ENCODE measurements around the gene FAM20A. TPM values are rescaled to one million over a fixed set of nuclear protein-coding genes. Genes with fewer than 3 reads are reported as not detected.

FAM20A gene
- total RNA-seq, 1 experiment from 2014 or later, result 1.3 TPM

DNA sequence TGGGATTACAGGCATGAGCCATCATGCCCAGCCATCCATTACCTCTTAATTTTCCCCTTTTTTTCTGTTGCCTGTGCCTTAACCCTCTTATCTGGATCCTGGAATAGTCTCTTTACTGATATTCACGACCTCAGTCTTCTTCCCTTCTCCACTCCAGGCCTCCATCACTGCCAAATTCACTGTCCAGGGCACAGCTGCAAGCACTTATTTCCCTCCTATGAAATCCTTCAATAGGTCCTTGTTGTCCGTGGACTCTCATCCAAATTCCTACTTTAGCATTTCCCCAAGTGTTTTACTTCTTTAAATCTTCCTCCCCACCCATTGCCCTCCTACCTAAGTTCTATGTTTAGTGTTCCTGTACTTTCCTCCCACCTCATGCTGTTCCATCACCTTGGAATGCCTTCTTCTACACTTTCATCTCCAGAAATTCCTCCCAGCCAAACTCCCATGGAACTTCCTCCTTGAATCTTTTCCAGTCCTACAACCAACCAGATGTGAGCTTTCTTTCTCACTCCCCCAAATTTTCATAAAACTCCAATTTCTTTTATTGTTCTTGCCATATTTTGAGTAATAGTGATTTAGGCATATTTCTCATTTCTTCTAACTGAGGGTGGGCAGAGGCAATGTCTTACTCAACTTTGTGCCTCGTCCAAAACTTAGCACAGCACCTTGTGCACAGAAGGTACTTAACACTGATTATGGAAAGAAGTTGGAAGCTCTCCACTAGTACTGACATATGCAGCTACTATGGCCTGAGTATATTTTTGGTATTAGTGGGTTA, 35.3 kb downstream of the FAM20A start:
- TF ChIP-seq, protein P1, sequence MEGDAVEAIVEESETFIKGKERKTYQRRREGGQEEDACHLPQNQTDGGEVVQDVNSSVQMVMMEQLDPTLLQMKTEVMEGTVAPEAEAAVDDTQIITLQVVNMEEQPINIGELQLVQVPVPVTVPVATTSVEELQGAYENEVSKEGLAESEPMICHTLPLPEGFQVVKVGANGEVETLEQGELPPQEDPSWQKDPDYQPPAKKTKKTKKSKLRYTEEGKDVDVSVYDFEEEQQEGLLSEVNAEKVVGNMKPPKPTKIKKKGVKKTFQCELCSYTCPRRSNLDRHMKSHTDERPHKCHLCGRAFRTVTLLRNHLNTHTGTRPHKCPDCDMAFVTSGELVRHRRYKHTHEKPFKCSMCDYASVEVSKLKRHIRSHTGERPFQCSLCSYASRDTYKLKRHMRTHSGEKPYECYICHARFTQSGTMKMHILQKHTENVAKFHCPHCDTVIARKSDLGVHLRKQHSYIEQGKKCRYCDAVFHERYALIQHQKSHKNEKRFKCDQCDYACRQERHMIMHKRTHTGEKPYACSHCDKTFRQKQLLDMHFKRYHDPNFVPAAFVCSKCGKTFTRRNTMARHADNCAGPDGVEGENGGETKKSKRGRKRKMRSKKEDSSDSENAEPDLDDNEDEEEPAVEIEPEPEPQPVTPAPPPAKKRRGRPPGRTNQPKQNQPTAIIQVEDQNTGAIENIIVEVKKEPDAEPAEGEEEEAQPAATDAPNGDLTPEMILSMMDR (IDR thresholded peaks at IDR 0.05; ENCODE audit: unreplicated experiment), result no peak
- Mint-ChIP-seq H3K36me3 (ENCODE audit: insufficient read depth, unreplicated experiment) (no peaks in the 10 kb centered on the region), H3K4me1 (ENCODE audit: low read depth, unreplicated experiment) (no peaks in the 10 kb centered on the region), H3K4me3 (ENCODE audit: low read depth, unreplicated experiment) (no peak overlapping the region), H3K9me3 (ENCODE audit: low read depth, unreplicated experiment) (no peaks in the 10 kb centered on the region), H3K27ac (ENCODE audit: unreplicated experiment) (no peak overlapping the region), H3K27me3 (ENCODE audit: unreplicated experiment) (peaks cover 39% of the 10 kb centered on the region)
- intact Hi-C loops (cut with micrococcal nuclease; ENCODE audit: unreplicated experiment), result no loop called here
- DNase-seq, result no peak
- no TSS peak for BruUV-seq (replicated peaks)
- CTCF ChIA-PET, result no interaction called here

DNA sequence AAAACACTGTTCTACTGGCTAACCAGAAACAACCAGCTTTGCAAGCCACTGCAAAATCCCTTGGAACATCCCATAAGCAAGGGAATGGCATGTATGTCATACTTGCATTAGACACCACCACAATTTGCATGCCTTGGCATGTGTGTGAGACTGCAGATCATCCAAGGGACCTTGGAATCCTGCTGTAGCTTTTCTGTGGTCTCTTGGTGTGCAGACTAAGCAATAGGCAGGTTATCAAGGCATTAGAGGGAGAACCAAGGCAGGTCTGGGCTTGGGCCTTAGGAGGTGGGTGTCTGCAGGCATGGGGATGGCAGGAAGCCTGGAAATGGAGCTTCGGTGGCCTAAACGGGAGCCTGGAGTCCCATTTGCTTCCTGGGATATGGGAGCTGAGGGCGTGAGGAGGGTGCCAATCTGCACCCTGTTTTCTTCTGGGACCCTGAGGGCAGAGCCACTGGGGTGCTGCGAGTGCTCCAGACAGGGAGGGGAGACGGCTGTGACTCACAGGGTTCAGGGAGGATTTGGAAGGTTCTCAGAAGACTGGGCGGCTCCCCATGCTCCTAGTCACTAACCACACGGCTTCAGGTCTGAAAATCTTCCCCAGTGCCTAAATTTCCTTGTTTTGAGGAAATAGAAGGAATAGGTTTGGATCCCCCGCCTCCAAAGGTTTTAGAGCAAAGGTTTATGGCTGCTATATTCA, 36.6 kb downstream of the FAM20A start:
- H3K4me3 Mint-ChIP-seq (ENCODE audit: low read depth, unreplicated experiment), result no peak overlapping the region
- no peak overlapping the region for H3K27ac Mint-ChIP-seq (ENCODE audit: unreplicated experiment)
- no peaks in the 10 kb centered on the region for H3K9me3 Mint-ChIP-seq (ENCODE audit: low read depth, unreplicated experiment)
- H3K36me3 Mint-ChIP-seq (ENCODE audit: insufficient read depth, unreplicated experiment), result no peaks in the 10 kb centered on the region
- CTCF ChIA-PET, result interaction anchor here (0.7 kb wide), 1 partner anchor 54 kb away, joined by 4 read pairs; no protein-coding TSS in a partner anchor
- TF ChIP-seq, protein P1 (IDR thresholded peaks at IDR 0.05; ENCODE audit: unreplicated experiment), result no peak
- intact Hi-C loops (cut with micrococcal nuclease; ENCODE audit: unreplicated experiment), result no loop called here
- peaks cover 32% of the 10 kb centered on the region for H3K27me3 Mint-ChIP-seq (ENCODE audit: unreplicated experiment)
- H3K4me1 Mint-ChIP-seq (ENCODE audit: low read depth, unreplicated experiment), result no peaks in the 10 kb centered on the region
- no peak for DNase-seq
- BruUV-seq (replicated peaks), result no TSS peak

DNA sequence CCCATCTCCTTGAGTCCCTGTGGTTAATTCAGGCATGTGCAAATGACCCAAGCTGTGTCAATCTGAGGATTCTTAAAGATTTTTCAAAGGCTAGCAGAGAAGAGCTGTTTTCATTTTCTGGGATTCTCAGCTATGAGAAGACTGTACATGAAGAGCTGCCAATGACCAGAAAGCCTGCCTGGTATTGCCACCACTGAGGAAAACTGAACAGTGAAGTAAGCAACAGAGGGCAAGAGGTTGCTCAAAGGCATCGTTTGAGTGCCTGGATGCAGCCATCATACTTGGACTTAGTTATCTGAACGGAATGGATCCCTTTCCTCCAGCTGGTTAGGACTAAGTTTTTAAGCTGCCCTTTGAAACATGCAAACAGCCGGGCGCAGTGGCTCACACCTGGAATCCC, 38.4 kb downstream of the FAM20A start:
- Mint-ChIP-seq H3K27me3 (ENCODE audit: unreplicated experiment) (peaks cover 21% of the 10 kb centered on the region), H3K9me3 (ENCODE audit: low read depth, unreplicated experiment) (no peaks in the 10 kb centered on the region), H3K36me3 (ENCODE audit: insufficient read depth, unreplicated experiment) (no peaks in the 10 kb centered on the region), H3K27ac (ENCODE audit: unreplicated experiment) (no peak overlapping the region), H3K4me1 (ENCODE audit: low read depth, unreplicated experiment) (no peaks in the 10 kb centered on the region), H3K4me3 (ENCODE audit: low read depth, unreplicated experiment) (no peak overlapping the region)
- TF ChIP-seq, protein P1 (IDR thresholded peaks at IDR 0.05; ENCODE audit: unreplicated experiment), result no peak
- DNase-seq, result no peak
- CTCF ChIA-PET, result interaction anchor here (0.6 to 0.7 kb wide), 2 partner anchors 44 to 77 kb away, joined by 3 to 4 read pairs; no protein-coding TSS in a partner anchor
- intact Hi-C loops (cut with micrococcal nuclease; ENCODE audit: unreplicated experiment), result no loop called here
- BruUV-seq (replicated peaks), result no TSS peak

DNA sequence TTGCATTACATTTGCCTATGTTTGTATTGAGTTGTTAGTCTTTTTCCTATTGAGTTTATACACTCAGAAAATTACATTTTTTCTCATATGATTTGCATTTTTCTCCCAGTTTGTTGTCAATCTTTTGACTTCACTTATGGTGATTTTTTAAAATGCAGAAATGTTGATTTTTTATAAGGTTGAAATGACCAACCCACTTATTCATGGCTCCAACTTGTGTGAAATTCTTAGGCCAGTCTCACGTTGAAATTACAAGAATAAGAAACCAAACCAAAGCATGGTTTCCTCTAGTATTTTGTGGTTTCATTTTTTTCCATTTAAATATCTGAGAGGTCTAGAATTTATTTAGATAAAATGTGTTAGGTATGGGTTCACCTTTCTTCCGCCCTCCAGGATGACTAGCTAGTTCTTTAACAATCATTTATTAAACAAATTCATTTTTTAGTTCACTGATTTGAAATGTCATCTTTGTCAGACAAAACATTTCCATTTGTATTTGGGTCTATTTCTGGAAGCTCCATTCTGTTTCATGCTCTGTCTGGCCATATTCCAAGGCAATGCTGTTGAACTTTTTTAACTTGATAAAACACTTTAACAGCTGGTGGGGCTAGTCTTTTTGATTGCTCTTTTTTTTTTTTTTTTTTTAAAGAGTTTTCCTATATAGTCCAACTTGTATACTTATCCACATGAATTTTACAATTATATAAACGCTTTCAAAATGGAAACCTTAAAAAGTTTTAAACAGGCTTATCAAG, 40.0 kb downstream of the FAM20A start:
- no TSS peak for BruUV-seq (replicated peaks)

More for the DNA sequence above, 40.0 kb downstream of the FAM20A start:
- Mint-ChIP-seq H3K4me3 (ENCODE audit: low read depth, unreplicated experiment) (no peak overlapping the region), H3K9me3 (ENCODE audit: low read depth, unreplicated experiment) (no peaks in the 10 kb centered on the region), H3K27me3 (ENCODE audit: unreplicated experiment) (peaks cover 13% of the 10 kb centered on the region), H3K36me3 (ENCODE audit: insufficient read depth, unreplicated experiment) (no peaks in the 10 kb centered on the region), H3K4me1 (ENCODE audit: low read depth, unreplicated experiment) (no peaks in the 10 kb centered on the region), H3K27ac (ENCODE audit: unreplicated experiment) (no peak overlapping the region)
- TF ChIP-seq, protein P1 (IDR thresholded peaks at IDR 0.05; ENCODE audit: unreplicated experiment), result no peak
- DNase-seq, result no peak
- intact Hi-C loops (cut with micrococcal nuclease; ENCODE audit: unreplicated experiment), result no loop called here
- CTCF ChIA-PET, result interaction anchor here (0.5 kb wide), 1 partner anchor 443 kb away, joined by 3 read pairs; no protein-coding TSS in a partner anchor
